GM12892 (cell line): ENCODE results near the gene AMOTL1.
"Not testable (repeated sequence)": the region's sequence is repeated elsewhere in the genome, so short reads cannot be mapped to it uniquely, and the experiment has no call there.

ENCODE experiments used
- POLR2A ChIP-seq: IDR thresholded peaks from 2 replicates; pipeline ENCODE4 v1.6.1; 2011; ENCODE audit warnings: low read depth, low read length, control low read depth
- POLR2AphosphoS5 ChIP-seq: IDR thresholded peaks from 2 replicates; pipeline ENCODE4 v1.6.1; 2011; ENCODE audit warnings: low read depth, low read length, control low read depth

- TF ChIP-seq POLR2A, POLR2AphosphoS5: not testable (repeated sequence)
Observed at GRCh38 chr11:94791942-94792341, 23.8 kb downstream of the AMOTL1 start.
